GM23338 (cell line): Measurements from ENCODE around the gene KCND2.

ENCODE experiments used
- CTCF ChIP-seq, 2 experiments: fragments of 200-600 bp in 1 of 2; sonication (generic) in 1 of 2; conservative IDR thresholded peaks; 2 replicates each; pipeline versions ENCODE4 v1.5.1 to v1.6.1; 2016 to 2017; ENCODE audit warnings: antibody characterized with exemption in 2 of 2, low read depth in 2 of 2, mild to moderate bottlenecking in 2 of 2, moderate library complexity in 1 of 2
- POLR2AphosphoS5 ChIP-seq: IDR thresholded peaks from 2 replicates; pipeline ENCODE4 v1.6.1; 2016; ENCODE audit warnings: antibody characterized with exemption, low read depth

- TF ChIP-seq CTCF (conservative IDR thresholded peaks at IDR 0.05; ENCODE audit: low read depth in 2 of 2) (no peak), POLR2AphosphoS5 (peak; percentile 40; the same call in 1 of the 2 replicates)
Measured at GRCh38 chr7:120273476-120273975, 551 bp downstream of the KCND2 start.
